ENCODE results near the gene REP15.
"Not testable (repeated sequence)": the region's sequence is repeated elsewhere in the genome, so short reads cannot be mapped to it uniquely, and the experiment has no call there.

REP15 gene, protein sequence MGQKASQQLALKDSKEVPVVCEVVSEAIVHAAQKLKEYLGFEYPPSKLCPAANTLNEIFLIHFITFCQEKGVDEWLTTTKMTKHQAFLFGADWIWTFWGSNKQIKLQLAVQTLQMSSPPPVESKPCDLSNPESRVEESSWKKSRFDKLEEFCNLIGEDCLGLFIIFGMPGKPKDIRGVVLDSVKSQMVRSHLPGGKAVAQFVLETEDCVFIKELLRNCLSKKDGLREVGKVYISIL

DNA sequence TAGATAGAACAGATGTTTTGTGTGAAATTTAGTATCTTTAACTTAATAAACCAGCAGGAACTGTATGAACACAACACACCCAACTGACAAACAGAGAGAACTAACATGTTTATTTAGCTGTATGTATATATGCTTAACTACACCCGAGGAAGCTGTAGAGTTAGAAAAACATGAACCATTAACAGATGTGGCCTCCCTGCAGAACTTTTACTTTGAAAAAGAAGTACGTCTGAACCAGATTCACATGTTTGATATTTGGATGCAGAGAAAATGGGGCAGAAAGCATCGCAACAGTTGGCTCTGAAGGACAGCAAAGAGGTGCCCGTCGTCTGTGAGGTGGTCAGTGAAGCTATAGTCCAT lies at the start of gene REP15:
TSS of gene REP15 (plus strand) at position 155 of the 360 bp plus-strand sequence. CDS start at position 271, 116 bp downstream.
- H3K4me3 ChIP-seq = no peak within 1 kb of the TSS

DNA sequence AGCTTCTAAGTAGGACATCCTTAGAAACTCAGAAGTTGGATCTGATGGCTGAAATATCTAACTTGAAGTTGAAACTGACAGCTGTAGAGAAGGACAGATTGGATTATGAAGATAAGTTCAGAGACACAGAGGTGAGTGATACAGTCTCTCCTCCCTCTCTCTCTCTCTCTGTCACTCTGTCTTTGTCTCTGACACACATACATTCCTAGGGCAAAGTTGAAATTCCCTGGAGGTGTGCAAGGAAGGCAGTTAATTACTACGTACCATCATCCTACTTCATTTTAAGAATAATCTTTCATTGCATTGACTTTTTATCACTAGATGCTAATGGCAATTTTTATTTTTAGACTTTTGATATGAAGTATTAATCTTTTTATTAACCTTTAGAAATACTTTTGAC lies 46.2 kb upstream of the REP15 start:
- H3K4me2 ChIP-seq = no peak overlapping the region
- no peaks in the 10 kb centered on the region for H3K9me3 ChIP-seq
- peaks cover 49% of the 10 kb centered on the region for H3K36me3 ChIP-seq
- H4K20me1 ChIP-seq = no peaks in the 10 kb centered on the region
- no peak for TF ChIP-seq Cebpa-rat (IDR thresholded peaks at IDR 0.05)
- H3K9ac ChIP-seq = no peak overlapping the region
- H3K4me3 ChIP-seq = no peak overlapping the region
- no peaks in the 10 kb centered on the region for H3K27me3 ChIP-seq
- H3K4me1 ChIP-seq = no peaks in the 10 kb centered on the region
- H3K27ac ChIP-seq = no peak overlapping the region

More for the DNA sequence above, at the start of gene REP15:
- H3K36me3 ChIP-seq = peaks cover 48% of the 10 kb centered on the region
- no peaks in the 10 kb centered on the region for H3K9me3 ChIP-seq
- H3K4me1 ChIP-seq = no peaks in the 10 kb centered on the region
- H3K9ac ChIP-seq = no peak within 1 kb of the TSS
- no peak for TF ChIP-seq Cebpa-rat (IDR thresholded peaks at IDR 0.05)
- no peak within 1 kb of the TSS for H3K4me2 ChIP-seq
- no peaks in the 10 kb centered on the region for H4K20me1 ChIP-seq
- no peaks in the 10 kb centered on the region for H3K27me3 ChIP-seq
- H3K27ac ChIP-seq = no peak within 1 kb of the TSS

DNA sequence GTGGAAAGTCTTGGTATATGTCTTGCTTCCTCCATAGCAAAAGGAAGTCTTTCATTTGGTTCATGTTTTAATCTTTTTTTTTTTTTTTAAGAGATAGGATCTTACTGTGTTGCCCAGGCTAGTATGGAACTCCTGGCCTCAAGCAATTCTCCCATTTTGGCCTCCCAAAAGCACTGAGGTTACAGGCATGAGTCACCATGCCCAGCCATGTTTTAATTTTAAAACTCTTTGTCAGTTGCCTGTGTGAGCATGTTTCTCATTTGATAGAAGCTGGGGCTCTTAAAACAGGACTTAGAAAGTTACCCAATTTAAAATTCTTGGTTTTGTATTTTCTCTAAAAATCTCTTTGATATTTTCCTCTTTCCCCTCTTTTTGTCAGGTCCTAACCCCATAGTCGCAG lies 45.0 kb upstream of the REP15 start:
- Histone ChIP-seq H3K4me3 (no peak overlapping the region), H3K36me3 (peaks cover 37% of the 10 kb centered on the region), H4K20me1 (no peaks in the 10 kb centered on the region), H3K4me1 (no peaks in the 10 kb centered on the region), H3K27ac (no peak overlapping the region), H3K9me3 (no peaks in the 10 kb centered on the region), H3K27me3 (no peaks in the 10 kb centered on the region), H3K9ac (no peak overlapping the region), H3K4me2 (no peak overlapping the region)
- TF ChIP-seq Cebpa-rat (IDR thresholded peaks at IDR 0.05) = no peak

DNA sequence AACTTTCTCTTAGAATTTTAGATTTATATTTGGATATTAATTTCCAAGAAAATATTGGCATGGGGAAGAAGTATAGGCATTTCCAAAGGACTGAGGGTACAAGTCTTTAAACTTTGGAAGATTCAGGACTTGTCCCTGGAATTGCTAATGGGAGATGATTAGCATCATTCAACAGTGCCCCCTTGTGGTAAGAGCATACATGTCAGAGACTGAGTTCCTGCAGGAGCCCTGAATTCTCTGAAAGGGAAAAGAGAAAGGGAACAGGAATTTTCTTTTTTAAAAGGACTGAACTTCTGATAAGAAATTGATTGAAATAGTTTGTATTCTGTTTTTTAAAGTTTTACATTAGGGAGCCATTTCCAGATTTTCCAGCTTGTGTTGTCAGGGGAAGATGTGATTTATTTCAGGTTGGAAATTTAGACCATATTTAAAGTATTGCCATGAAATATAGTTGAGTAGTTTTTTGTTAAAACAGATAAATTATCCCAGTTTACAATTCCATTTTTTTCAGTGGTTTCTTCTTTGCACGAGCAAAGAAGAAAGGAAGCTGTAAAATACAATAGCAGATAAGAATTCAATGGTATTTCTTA lies 44.0 kb upstream of the REP15 start:
- TF ChIP-seq Cebpa-rat (IDR thresholded peaks at IDR 0.05) = no peak
- no peak overlapping the region for H3K4me2 ChIP-seq
- H3K4me1 ChIP-seq = no peaks in the 10 kb centered on the region
- H3K27ac ChIP-seq = no peak overlapping the region
- no peak overlapping the region for H3K4me3 ChIP-seq
- H3K36me3 ChIP-seq = peaks cover 34% of the 10 kb centered on the region
- H3K27me3 ChIP-seq = no peaks in the 10 kb centered on the region
- H4K20me1 ChIP-seq = no peaks in the 10 kb centered on the region
- no peak overlapping the region for H3K9ac ChIP-seq
- no peaks in the 10 kb centered on the region for H3K9me3 ChIP-seq

DNA sequence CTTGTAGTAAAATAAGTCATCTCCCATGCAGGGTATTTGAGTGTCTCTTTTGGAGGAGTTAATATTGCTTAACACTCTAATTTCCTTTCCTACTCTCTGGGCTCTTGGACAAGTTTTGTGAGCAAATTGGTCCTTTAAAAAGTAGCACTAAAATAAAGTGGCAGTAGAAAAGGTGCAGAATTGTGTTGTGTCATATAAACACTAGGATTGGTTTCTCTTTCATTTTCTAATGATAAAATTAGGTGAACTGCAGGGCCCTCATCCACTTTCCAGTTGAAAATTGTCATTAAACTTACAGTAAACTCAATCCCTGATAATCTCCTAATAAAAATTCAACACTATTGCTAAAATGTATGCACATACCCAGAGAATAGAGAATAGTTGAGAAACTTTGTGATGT lies 42.6 kb upstream of the REP15 start:
- Histone ChIP-seq H3K9ac (no peak overlapping the region), H3K36me3 (peaks cover 35% of the 10 kb centered on the region), H3K27me3 (no peaks in the 10 kb centered on the region), H3K4me2 (no peak overlapping the region), H3K9me3 (no peaks in the 10 kb centered on the region), H3K4me1 (no peaks in the 10 kb centered on the region), H3K27ac (no peak overlapping the region), H3K4me3 (no peak overlapping the region), H4K20me1 (no peaks in the 10 kb centered on the region)
- no peak for TF ChIP-seq Cebpa-rat (IDR thresholded peaks at IDR 0.05)

DNA sequence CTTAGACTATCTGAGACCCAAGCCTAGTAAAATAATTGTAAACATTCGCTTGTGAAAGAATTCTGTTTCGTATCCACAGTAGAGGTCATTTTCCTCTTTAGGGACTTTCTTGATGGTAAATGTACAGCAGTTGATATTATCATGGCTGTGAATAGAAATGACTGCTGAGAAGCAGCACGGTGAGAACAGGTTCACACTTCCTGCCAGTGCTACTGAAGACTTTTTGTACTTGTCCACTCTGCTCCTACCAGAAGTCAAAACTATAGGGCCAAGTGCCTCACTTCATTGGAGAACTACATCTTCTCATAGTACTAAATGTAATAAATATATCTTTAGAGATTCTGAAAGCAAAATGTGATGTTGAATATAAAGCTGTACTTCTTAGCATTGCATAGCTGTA lies 40.8 kb upstream of the REP15 start:
- not testable (repeated sequence) for H3K4me3 ChIP-seq, H3K4me1 ChIP-seq, H3K27ac ChIP-seq, H3K9me3 ChIP-seq, H3K9ac ChIP-seq, H4K20me1 ChIP-seq, H3K27me3 ChIP-seq, H3K4me2 ChIP-seq
- peaks cover 37% of the 10 kb centered on the region for H3K36me3 ChIP-seq

- Histone ChIP-seq H3K4me2 (no peak overlapping the region), H3K27ac (no peak overlapping the region), H3K9me3 (no peaks in the 10 kb centered on the region), H3K36me3 (peaks cover 55% of the 10 kb centered on the region), H3K4me1 (no peaks in the 10 kb centered on the region), H4K20me1 (no peaks in the 10 kb centered on the region), H3K9ac (no peak overlapping the region), H3K27me3 (no peaks in the 10 kb centered on the region), H3K4me3 (no peak overlapping the region)
- no peak for TF ChIP-seq Cebpa-rat (IDR thresholded peaks at IDR 0.05)
Measured at GRCh38 chr12:27657296-27657695, 39.0 kb upstream of the REP15 start.

DNA sequence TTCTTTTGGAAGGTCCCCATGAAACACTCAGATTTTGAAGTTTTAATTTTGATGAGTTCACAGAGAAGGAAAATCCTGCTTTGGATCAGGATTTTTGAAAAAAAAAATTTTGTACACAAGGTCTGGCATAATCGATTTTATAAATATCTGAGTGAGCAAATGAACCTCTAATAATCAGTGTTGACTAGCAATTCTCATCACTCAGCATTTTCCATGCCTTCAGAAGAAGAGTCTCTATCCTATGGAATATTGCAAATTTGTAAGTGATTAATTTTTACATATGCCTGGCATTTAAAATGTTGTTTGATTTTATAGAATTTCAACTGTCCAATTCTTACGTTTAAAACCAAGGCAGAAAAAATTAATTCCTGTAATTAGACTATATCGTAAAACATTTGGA lies 30.5 kb upstream of the REP15 start:
- H3K9ac ChIP-seq = no peak overlapping the region
- no peaks in the 10 kb centered on the region for H4K20me1 ChIP-seq
- no peak overlapping the region for H3K4me3 ChIP-seq
- H3K27ac ChIP-seq = no peak overlapping the region
- H3K36me3 ChIP-seq = peaks cover 74% of the 10 kb centered on the region
- TF ChIP-seq Cebpa-rat (IDR thresholded peaks at IDR 0.05) = no peak
- no peaks in the 10 kb centered on the region for H3K9me3 ChIP-seq
- H3K4me2 ChIP-seq = no peak overlapping the region
- no peaks in the 10 kb centered on the region for H3K4me1 ChIP-seq
- H3K27me3 ChIP-seq = no peaks in the 10 kb centered on the region

- H3K36me3 ChIP-seq = peaks cover 72% of the 10 kb centered on the region
- no peaks in the 10 kb centered on the region for H4K20me1 ChIP-seq
- no peak overlapping the region for H3K4me2 ChIP-seq
- no peak overlapping the region for H3K27ac ChIP-seq
- no peak overlapping the region for H3K4me3 ChIP-seq
- no peaks in the 10 kb centered on the region for H3K9me3 ChIP-seq
- no peaks in the 10 kb centered on the region for H3K27me3 ChIP-seq
- TF ChIP-seq Cebpa-rat (IDR thresholded peaks at IDR 0.05) = no peak
- H3K9ac ChIP-seq = no peak overlapping the region
- H3K4me1 ChIP-seq = no peaks in the 10 kb centered on the region
Measured at GRCh38 chr12:27666510-27666909, 29.7 kb upstream of the REP15 start.

GRCh38 chr12:27667540-27667939 lies 28.7 kb upstream of the REP15 start:
- no peak overlapping the region for H3K9ac ChIP-seq
- no peak overlapping the region for H3K27ac ChIP-seq
- no peak overlapping the region for H3K4me3 ChIP-seq
- H3K27me3 ChIP-seq = no peaks in the 10 kb centered on the region
- H3K9me3 ChIP-seq = no peaks in the 10 kb centered on the region
- no peaks in the 10 kb centered on the region for H4K20me1 ChIP-seq
- no peak overlapping the region for H3K4me2 ChIP-seq
- TF ChIP-seq Cebpa-rat (IDR thresholded peaks at IDR 0.05) = no peak
- peaks cover 3% of the 10 kb centered on the region for H3K4me1 ChIP-seq
- peaks cover 73% of the 10 kb centered on the region for H3K36me3 ChIP-seq

GRCh38 chr12:27672051-27672450 lies 24.2 kb upstream of the REP15 start:
- H3K36me3 ChIP-seq = peaks cover 59% of the 10 kb centered on the region
- H3K4me1 ChIP-seq = peaks cover 15% of the 10 kb centered on the region
- no peak overlapping the region for H3K9ac ChIP-seq
- H3K4me3 ChIP-seq = no peak overlapping the region
- no peaks in the 10 kb centered on the region for H3K27me3 ChIP-seq
- no peaks in the 10 kb centered on the region for H4K20me1 ChIP-seq
- no peaks in the 10 kb centered on the region for H3K9me3 ChIP-seq
- no peak for TF ChIP-seq Cebpa-rat (IDR thresholded peaks at IDR 0.05)
- H3K27ac ChIP-seq = no peak overlapping the region
- H3K4me2 ChIP-seq = no peak overlapping the region

All from BLaER1 (cell line).